ENCODE data around the gene PCCA. TPM values are rescaled to one million over a fixed set of nuclear protein-coding genes. Genes with fewer than 3 reads are reported as not detected.
"Not testable (repeated sequence)": the region's sequence is repeated elsewhere in the genome, so short reads cannot be mapped to it uniquely, and the experiment has no call there.

The PCCA gene
- total and polyA plus RNA-seq, 9 donors = 23.5 to 62.4 (median 45.8) TPM

DNA sequence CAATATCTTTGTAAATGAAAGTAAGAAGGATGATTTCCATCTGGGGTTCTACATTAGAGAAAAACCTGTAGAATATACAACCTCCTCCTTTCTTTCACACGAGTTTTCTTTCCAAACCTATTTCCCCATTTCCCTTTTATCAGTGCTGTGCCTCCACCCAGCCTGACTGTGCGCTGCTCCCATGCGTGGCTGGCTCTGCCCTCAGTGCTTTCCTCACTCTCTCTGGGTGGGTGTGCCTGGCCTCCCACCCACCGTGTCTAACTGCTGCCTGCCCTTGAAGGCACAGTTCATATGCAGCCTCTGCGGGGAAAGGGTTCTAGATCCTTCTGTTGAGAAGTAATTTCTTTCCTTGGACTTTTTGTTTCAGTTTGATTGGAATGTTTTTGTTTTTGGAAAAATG lies 70.7 kb downstream of the PCCA start:
- Histone ChIP-seq H3K9me3 (no peaks in the 10 kb centered on the region), H3K36me3 (no peaks in the 10 kb centered on the region), H3K4me1 (ENCODE audit: insufficient read depth) (no peaks in the 10 kb centered on the region), H3K27me3 (no peaks in the 10 kb centered on the region), H3K4me3 (no peak overlapping the region), H3K27ac (no peak overlapping the region)
- TF ChIP-seq EP300 (IDR thresholded peaks at IDR 0.05) = no peak
- TF ChIP-seq, protein P1, sequence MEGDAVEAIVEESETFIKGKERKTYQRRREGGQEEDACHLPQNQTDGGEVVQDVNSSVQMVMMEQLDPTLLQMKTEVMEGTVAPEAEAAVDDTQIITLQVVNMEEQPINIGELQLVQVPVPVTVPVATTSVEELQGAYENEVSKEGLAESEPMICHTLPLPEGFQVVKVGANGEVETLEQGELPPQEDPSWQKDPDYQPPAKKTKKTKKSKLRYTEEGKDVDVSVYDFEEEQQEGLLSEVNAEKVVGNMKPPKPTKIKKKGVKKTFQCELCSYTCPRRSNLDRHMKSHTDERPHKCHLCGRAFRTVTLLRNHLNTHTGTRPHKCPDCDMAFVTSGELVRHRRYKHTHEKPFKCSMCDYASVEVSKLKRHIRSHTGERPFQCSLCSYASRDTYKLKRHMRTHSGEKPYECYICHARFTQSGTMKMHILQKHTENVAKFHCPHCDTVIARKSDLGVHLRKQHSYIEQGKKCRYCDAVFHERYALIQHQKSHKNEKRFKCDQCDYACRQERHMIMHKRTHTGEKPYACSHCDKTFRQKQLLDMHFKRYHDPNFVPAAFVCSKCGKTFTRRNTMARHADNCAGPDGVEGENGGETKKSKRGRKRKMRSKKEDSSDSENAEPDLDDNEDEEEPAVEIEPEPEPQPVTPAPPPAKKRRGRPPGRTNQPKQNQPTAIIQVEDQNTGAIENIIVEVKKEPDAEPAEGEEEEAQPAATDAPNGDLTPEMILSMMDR (IDR thresholded peaks at IDR 0.05) = no peak
- TF ChIP-seq POLR2A (IDR thresholded peaks at IDR 0.05) = no peak
- intact Hi-C loops (cut with DNase I) = no loop called here
- 68 to 87% (median 72%) methylated on average over 5 of the region's 5 CpGs for WGBS, 3 donors
- no peak for DNase-seq

DNA sequence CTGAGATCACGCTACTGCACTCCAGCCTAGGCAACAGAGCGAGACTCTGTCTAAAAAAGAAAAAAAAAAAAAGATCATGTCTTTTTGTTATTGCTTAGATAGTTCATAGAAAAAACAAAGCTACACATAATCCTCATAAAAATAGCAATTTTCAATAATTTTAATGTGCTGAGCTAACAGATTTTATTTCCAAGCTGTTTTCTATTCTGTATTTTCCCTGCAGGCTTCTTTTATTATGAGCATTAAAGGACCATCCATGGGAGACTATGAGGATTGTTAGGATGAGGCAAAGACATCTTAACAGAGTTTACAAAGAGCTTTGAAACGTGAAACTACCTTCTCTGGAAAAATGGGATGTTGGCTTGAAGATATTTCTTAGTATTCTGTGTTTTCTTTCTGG lies 71.6 kb downstream of the PCCA start:
- H3K27me3 ChIP-seq = no peaks in the 10 kb centered on the region
- no peaks in the 10 kb centered on the region for H3K9me3 ChIP-seq
- WGBS, 3 donors = 82 to 87% (median 85%) methylated on average over 3 of the region's 3 CpGs
- no peak overlapping the region for H3K4me3 ChIP-seq
- intact Hi-C loops (cut with DNase I) = no loop called here
- TF ChIP-seq EP300 (IDR thresholded peaks at IDR 0.05) (no peak), POLR2A (IDR thresholded peaks at IDR 0.05) (no peak)
- TF ChIP-seq, protein P1 (IDR thresholded peaks at IDR 0.05) = no peak
- H3K36me3 ChIP-seq = no peaks in the 10 kb centered on the region
- no peaks in the 10 kb centered on the region for H3K4me1 ChIP-seq (ENCODE audit: insufficient read depth)
- H3K27ac ChIP-seq = no peak overlapping the region
- DNase-seq = no peak

DNA sequence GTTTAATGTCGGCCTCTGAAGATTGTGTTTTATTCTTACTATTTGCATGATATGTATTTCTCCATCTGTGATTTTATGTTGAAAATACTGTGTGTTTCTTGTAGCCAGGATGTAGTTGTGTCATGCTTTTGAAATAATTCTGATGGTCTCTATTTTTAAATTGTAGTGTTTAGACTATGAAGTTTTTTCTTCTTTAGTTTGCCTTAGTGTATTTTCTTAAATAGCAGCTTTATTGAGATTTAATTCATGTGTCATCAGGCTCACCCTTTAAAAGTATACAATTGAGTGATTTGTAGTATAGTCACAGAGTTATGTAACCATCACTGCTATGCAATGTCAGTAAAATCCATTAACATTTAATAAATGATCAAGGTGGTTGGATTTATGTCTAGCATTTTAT lies 74.5 kb downstream of the PCCA start:
- H3K36me3 ChIP-seq = no peaks in the 10 kb centered on the region
- DNase-seq = no peak
- no peaks in the 10 kb centered on the region for H3K9me3 ChIP-seq
- no peak overlapping the region for H3K27ac ChIP-seq
- 39 to 64% (median 50%) methylated on average over 1 of the region's 1 CpG for WGBS, 3 donors
- no peaks in the 10 kb centered on the region for H3K27me3 ChIP-seq
- H3K4me1 ChIP-seq (ENCODE audit: insufficient read depth) = no peaks in the 10 kb centered on the region
- no peak overlapping the region for H3K4me3 ChIP-seq
- no peak for TF ChIP-seq POLR2A (IDR thresholded peaks at IDR 0.05)
- TF ChIP-seq EP300 (IDR thresholded peaks at IDR 0.05) = no peak
- TF ChIP-seq, protein P1 (IDR thresholded peaks at IDR 0.05) = no peak
- intact Hi-C loops (cut with DNase I) = no loop called here

DNA sequence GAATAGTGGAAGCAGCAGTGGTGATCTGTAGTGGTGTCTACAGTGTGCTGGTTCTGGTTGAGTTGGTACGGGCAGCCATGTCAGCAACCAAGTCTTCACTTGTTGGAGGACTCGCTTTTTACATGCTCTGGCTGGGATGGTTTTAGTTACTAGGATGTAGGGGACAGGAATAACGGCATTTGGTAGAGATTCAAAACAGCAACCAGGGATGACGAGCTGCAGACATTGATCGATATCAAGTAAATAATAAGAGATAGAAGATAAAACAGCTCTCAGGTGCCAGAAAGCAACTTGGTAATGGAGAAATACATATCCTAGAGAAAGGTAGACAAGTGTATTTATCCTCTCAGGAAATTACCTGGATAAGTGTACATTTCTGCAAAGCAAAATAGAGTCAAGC lies 84.3 kb downstream of the PCCA start:
- Histone ChIP-seq H3K9me3 (no peaks in the 10 kb centered on the region), H3K4me3 (no peak overlapping the region), H3K36me3 (no peaks in the 10 kb centered on the region), H3K27ac (no peak overlapping the region), H3K27me3 (no peaks in the 10 kb centered on the region), H3K4me1 (ENCODE audit: insufficient read depth) (peaks cover 4% of the 10 kb centered on the region)
- DNase-seq = no peak
- WGBS, 3 donors = 88 to 97% (median 90%) methylated on average over 5 of the region's 5 CpGs
- intact Hi-C loops (cut with DNase I) = no loop called here
- TF ChIP-seq POLR2A (IDR thresholded peaks at IDR 0.05) (no peak), EP300 (IDR thresholded peaks at IDR 0.05) (no peak)
- TF ChIP-seq, protein P1 (IDR thresholded peaks at IDR 0.05) = no peak

DNA sequence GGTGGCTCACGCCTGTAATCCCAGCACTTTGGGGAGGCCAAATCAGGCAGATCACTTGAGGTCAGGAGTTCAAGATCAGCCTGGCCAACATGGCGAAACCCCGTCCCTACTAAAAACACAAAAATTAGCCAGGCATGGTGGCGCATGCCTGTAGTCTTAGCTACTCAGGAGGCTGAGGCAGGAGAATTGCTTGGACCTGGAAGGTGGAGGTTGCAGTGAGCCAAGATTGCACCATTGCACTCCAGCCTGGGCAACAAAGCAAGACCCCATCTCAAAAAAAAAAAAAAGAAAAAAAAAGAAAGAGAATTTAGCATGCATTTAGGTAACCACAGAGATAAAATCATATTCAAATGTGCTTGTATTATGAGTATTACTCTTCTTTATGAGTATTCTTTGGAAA lies 85.6 kb downstream of the PCCA start:
- intact Hi-C loops (cut with DNase I); H3K4me3 ChIP-seq; H3K9me3 ChIP-seq; H3K27me3 ChIP-seq; DNase-seq; H3K27ac ChIP-seq; H3K4me1 ChIP-seq (ENCODE audit: insufficient read depth); H3K36me3 ChIP-seq: not testable (repeated sequence)
- WGBS, 3 donors = 96 to 98% (median 98%) methylated on average over 4 of the region's 4 CpGs
